DOHH2 (cell line): Measurements from ENCODE around the gene CCDC8.

Source experiments
- CTCF ChIP-seq: fragments of 200-600 bp; sonication (generic); IDR thresholded peaks from one replicate; pipeline ENCODE4 v1.5.1; 2014; ENCODE audit warnings: antibody characterized with exemption, mild to moderate bottlenecking, low read depth, low read length; ENCODE audit not compliant: poor library complexity, severe bottlenecking
- EZH2phosphoT487 ChIP-seq: fragments of 200-600 bp; sonication (generic); IDR thresholded peaks from 2 replicates; pipeline ENCODE4 v1.6.1; 2017; ENCODE audit warnings: borderline replicate concordance, mild to moderate bottlenecking, antibody characterized with exemption, low read length, moderate library complexity, mixed read lengths

DNA sequence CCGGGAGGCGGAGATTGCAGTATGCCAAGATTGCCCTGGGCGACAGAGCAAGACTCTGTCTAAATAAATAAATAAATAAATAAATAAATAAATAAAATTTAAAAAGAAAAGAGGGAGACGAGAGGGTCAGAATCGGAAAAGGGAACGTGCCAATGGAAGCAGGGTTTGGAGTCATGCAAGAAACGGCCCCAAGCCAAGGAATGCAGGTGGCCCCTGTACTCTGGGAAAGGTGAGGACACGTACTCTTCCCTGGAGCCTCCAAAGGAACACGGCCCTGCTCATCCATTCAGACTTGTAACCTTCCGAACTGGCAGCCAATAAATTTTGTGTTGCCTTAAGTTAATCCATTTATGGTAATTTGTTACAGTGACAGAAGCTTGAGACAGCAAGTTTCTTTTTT, 35.2 kb upstream of the CCDC8 start:
- no peak for TF ChIP-seq CTCF
- no peak for TF ChIP-seq EZH2phosphoT487
